ENCODE measurements around the gene PCP4L1.
"Not testable (repeated sequence)": the region's sequence is repeated elsewhere in the genome, so short reads cannot be mapped to it uniquely, and the experiment has no call there.

Gene PCP4L1

GRCh38 chr1:161273402-161273801 is 14.9 kb downstream of the PCP4L1 start:
- DNase-seq, result peak; percentile 9

- no peak for DNase-seq
These were observed 16.3 kb downstream of the PCP4L1 start for GRCh38 chr1:161274874-161275273.

- no peak for DNase-seq
These were observed 24.4 kb downstream of the PCP4L1 start for GRCh38 chr1:161282991-161283390.

- no peak for DNase-seq
These were observed 26.6 kb downstream of the PCP4L1 start for GRCh38 chr1:161285113-161285512.

- DNase-seq, result no peak
These were observed 27.0 kb downstream of the PCP4L1 start for GRCh38 chr1:161285521-161285920.

- DNase-seq, result no peak
These were observed 29.0 kb downstream of the PCP4L1 start for GRCh38 chr1:161287482-161288054.

- no peak for DNase-seq
These were observed 32.2 kb downstream of the PCP4L1 start for GRCh38 chr1:161290779-161291178.

- no peak for DNase-seq
These were observed 38.9 kb downstream of the PCP4L1 start for GRCh38 chr1:161297415-161297814.

GRCh38 chr1:161298116-161298515 is 39.6 kb downstream of the PCP4L1 start:
- DNase-seq, result no peak

- DNase-seq, result no peak
These were observed 40.8 kb downstream of the PCP4L1 start for GRCh38 chr1:161299347-161299746.

- DNase-seq, result no peak
These were observed 41.9 kb downstream of the PCP4L1 start for GRCh38 chr1:161300478-161300877.

GRCh38 chr1:161304927-161305866 is 46.7 kb downstream of the PCP4L1 start:
- DNase-seq, result no peak

GRCh38 chr1:161305867-161306519 is 47.4 kb downstream of the PCP4L1 start:
- DNase-seq, result peak; percentile 49

- DNase-seq, result peak; percentile 62
These were observed 48.8 kb downstream of the PCP4L1 start for GRCh38 chr1:161307230-161307768.

- peak; percentile 24 for DNase-seq
These were observed 49.5 kb downstream of the PCP4L1 start for GRCh38 chr1:161307892-161308638.

- no peak for DNase-seq
These were observed 51.3 kb downstream of the PCP4L1 start, which contains the start of gene MPZ for GRCh38 chr1:161309868-161310267. Gene MPZ (minus strand): TSS chr1:161309968. CDS start chr1:161309905, 63 bp downstream.

- DNase-seq, result no peak
These were observed 53.1 kb downstream of the PCP4L1 start for GRCh38 chr1:161311595-161312181.

- DNase-seq, result no peak
These were observed 55.1 kb downstream of the PCP4L1 start for GRCh38 chr1:161313554-161314200.

GRCh38 chr1:161314201-161314981 is 55.8 kb downstream of the PCP4L1 start, which contains the start of gene SDHC:
Gene SDHC (plus strand): TSS chr1:161314381. CDS start chr1:161314406, 25 bp downstream.
- peak; percentile 87 for DNase-seq

- not testable (repeated sequence) for DNase-seq
These were observed 57.5 kb downstream of the PCP4L1 start for GRCh38 chr1:161315841-161316674.
